VCaP (cell line): ENCODE results near the gene SUMO3.

Experiments
- H3K27ac ChIP-seq: fragments of 450-650 bp; 2 replicates; pipeline ENCODE4 v1.5.1; 2017
- TF ChIP-seq, protein P1 (sequence below): fragments of 450-650 bp; conservative IDR thresholded peaks from 2 replicates; pipeline ENCODE4 v1.5.1; 2017; ENCODE audit warnings: mild to moderate bottlenecking, moderate library complexity

The SUMO3 gene

DNA sequence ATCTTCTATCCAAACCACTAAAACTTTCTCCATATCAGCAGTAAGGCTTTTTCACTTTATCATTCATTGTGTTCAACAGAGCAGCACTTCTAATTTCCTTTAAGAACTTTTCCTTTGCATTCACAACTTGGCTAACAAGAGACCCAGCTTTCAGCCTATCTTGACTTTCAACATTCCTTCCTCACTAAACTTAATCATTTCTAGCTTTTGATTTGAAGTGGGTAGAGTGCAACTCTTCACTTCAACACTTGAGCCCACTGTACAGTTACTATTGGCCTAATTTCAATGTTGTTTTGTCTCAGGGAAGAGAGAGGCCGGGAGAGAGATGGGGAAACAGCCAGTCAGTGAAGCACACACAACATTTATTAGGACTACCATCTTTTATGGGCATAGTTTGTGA, 18.2 kb downstream of the SUMO3 start:
- H3K27ac ChIP-seq, result peak overlapping the region; percentile 89

DNA sequence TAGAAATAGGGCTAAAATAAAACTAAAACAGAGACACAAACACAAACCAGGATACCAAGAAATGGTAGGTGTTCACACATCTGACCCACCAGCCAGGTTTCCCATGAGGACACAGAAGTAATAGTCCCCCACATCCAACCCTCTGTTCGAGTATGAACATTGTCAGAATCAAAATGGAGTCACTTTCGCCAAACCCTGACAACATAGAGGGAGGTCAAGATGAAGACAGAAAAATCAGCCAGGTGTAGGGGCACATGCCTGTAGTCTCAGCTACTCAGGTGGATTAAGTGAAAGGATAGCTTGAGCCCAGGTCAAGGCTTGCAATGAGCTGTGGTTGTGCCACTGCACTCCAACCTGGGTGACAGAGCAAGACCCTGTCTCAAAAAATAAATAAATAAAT, 20.1 kb downstream of the SUMO3 start:
- H3K27ac ChIP-seq, result no peak overlapping the region
- TF ChIP-seq, protein P1, sequence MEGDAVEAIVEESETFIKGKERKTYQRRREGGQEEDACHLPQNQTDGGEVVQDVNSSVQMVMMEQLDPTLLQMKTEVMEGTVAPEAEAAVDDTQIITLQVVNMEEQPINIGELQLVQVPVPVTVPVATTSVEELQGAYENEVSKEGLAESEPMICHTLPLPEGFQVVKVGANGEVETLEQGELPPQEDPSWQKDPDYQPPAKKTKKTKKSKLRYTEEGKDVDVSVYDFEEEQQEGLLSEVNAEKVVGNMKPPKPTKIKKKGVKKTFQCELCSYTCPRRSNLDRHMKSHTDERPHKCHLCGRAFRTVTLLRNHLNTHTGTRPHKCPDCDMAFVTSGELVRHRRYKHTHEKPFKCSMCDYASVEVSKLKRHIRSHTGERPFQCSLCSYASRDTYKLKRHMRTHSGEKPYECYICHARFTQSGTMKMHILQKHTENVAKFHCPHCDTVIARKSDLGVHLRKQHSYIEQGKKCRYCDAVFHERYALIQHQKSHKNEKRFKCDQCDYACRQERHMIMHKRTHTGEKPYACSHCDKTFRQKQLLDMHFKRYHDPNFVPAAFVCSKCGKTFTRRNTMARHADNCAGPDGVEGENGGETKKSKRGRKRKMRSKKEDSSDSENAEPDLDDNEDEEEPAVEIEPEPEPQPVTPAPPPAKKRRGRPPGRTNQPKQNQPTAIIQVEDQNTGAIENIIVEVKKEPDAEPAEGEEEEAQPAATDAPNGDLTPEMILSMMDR, result no peak

More for the DNA sequence above, 18.2 kb downstream of the SUMO3 start:
- TF ChIP-seq, protein P1, result no peak

DNA sequence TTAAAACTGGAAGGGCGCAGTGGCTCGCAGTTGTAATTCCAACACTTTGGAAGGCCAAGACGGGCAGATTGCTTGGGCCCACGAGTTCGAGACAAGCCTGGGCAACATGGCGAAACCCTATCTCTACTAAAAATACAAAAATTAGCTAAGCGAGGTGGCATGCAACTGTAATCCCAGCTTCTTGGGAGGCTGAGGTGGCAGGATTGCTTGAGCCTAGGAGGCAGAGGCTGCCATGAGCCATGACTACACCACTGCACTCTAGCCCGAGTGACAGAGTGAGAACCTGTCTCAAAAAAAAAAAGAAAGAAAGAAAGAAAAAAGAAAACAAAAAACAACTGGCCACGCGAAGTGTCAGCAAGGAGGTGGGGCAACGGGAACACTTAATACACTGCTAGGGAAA, 22.5 kb downstream of the SUMO3 start:
- TF ChIP-seq, protein P1, result no peak

DNA sequence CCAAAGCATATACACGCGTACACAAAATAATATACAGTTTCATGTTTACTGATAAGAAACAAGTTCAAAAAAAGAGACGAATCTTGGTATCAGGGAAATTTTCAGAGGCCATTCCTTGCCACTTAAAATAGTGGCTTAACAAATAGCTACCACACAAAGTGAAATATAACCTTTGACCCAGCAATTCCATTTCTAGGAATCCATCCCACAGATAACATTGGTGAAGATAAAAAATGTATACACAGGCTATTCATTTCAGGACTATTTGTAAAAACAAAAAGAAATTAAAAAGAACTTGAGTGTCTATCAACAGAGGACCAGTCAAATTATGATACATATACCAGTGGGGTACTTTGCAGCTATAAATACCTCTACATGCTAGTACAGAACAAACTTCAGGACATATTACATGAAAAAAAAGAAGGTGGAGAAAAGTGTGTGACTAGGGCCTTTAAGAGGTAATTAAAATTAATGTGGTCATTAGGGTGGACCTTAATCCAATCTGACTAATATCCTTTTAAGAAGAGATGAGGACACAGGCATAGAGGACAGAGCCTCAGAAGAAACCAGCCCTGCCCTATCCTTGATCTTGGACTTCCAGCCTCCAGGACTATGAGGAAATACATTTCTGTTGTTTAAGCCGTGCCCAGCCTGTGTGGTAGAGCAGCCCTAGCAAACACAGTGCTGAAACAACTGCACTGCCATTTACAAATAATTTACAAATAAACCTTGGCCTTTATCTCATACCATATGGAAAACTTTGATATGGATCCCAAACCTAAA, 24.1 kb downstream of the SUMO3 start:
- H3K27ac ChIP-seq, result no peak overlapping the region
- TF ChIP-seq, protein P1, result no peak; the same call in 1 of the 2 replicates

More for the DNA sequence above, 22.5 kb downstream of the SUMO3 start:
- H3K27ac ChIP-seq, result no peak overlapping the region

DNA sequence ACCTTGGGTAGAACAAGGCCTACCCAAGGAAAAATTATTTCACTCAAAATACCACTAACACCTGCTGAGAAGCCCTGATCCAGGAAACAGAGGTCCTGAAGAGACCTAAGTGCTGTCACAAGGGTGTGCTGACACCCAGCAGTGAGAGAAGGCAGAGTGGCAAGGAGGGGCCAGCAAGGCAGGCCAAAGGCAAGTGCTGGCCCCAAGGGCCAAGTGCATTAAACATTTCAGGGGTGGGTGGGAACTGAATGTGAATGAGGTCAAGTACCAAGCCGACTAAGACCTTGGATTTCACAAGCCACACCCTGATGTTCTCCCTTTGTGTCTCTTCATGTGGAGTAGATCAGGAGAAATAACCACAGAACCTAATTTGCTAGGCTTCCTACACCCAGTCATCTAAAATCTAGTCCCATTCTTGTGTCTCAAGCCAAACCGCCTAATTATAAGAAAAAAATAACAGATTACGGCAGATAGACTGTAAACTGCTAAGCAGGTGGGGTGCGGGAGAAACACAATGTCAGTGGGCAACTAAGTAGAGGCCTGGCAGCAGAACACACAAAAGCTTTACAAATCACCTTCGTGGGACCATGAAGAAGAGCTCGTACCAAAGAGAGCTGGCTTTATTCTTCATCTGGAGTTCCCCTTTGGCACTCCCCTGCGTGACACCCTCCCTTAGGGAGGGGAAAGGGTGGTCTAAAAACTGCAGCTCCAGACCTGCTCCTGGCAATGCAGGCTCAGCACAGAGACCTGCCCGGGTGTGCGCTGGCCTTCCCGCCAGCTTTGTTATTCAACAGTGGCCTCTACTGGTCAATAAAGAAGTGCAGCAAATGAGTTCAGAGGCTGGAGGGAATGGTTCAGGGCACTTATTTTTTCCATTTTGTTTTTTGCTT, 24.9 kb downstream of the SUMO3 start:
- TF ChIP-seq, protein P1, result peak; percentile 99
- H3K27ac ChIP-seq, result peak overlapping the region; percentile 13; the same call in 1 of the 2 replicates

DNA sequence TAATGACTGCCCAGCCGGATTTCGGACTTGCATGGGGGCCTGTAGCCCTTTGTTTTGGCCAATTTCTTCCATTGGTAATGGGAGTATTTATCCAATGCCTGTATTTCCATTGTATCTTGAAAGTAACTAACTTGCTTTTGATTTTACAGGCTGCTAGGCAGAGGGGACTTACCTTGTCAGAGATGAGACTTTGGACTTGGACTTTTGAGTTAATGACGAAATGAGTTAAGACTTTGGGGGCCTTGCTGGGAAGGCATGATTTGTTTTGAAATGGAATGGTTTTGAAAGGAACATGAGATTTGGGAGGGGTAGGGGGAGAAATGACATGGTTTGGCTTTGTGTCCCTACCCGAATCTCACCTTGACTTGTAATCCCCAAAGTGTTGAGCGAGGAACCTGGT, 25.9 kb downstream of the SUMO3 start:
- H3K27ac ChIP-seq, result no peak overlapping the region; the same call in 1 of the 2 replicates
- TF ChIP-seq, protein P1, result no peak

DNA sequence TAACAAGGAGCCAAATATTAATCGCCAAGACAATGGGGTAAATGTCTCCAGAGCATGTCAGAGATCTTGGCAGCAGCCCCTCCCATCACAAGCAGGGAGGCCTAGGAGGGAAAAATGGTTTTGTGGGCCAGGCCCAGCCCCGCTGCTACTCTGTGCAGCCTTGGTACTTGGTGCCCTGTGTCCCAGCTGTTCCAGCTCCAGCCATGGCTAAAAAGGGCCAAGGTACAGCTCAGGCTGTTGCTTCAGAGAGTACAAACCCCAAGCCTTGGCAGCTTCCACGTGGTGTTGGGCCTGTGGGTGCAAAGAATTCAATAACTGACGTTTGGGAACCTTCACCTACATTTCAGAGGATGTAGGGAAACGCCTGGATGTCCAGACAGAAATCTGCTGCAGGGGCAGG, 26.6 kb downstream of the SUMO3 start:
- no peak overlapping the region for H3K27ac ChIP-seq
- TF ChIP-seq, protein P1, result no peak
